Neural progenitor cell (in vitro differentiated cells): ENCODE data around the gene BACE2. TPM values are rescaled to one million over a fixed set of nuclear protein-coding genes. Genes with fewer than 3 reads are reported as not detected.

ENCODE experiments used
- DNase-seq: peaks from one replicate; pipeline ENCODE4 v3.0.0-alpha.2; 2016; ENCODE audit warnings: low spot score
- H2AFZ ChIP-seq: fragments of 200-600 bp; sonication (generic); replicated peaks from 2 replicates; pipeline ENCODE4 v1.6.1; 2016; ENCODE audit warnings: antibody characterized with exemption
- H3F3A ChIP-seq: fragments of 200-600 bp; sonication (generic); 2 replicates; pipeline ENCODE4 v1.6.1; 2016; ENCODE audit warnings: antibody characterized with exemption, low read depth
- H3K27ac ChIP-seq: fragments of 200-600 bp; sonication (generic); 2 replicates; pipeline ENCODE4 v1.5.1; 2016; ENCODE audit warnings: mild to moderate bottlenecking
- H3K27me3 ChIP-seq: fragments of 200-600 bp; sonication (generic); 2 replicates; pipeline ENCODE4 v1.6.1; 2016; ENCODE audit warnings: mild to moderate bottlenecking, moderate library complexity
- H3K36me3 ChIP-seq: fragments of 200-600 bp; sonication (generic); 2 replicates; pipeline ENCODE4 v1.5.1; 2016
- H3K4me1 ChIP-seq: fragments of 200-600 bp; sonication (generic); 2 replicates; pipeline ENCODE4 v1.6.1; 2016; ENCODE audit warnings: mixed run types
- H3K4me2 ChIP-seq: fragments of 200-600 bp; sonication (generic); 2 replicates; pipeline ENCODE4 v1.6.1; 2016
- H3K4me3 ChIP-seq: fragments of 200-600 bp; sonication (generic); 2 replicates; pipeline ENCODE4 v1.5.1; 2016
- H3K79me2 ChIP-seq: fragments of 200-600 bp; sonication (generic); 2 replicates; pipeline ENCODE4 v1.6.1; 2016; ENCODE audit warnings: low read depth
- H3K9ac ChIP-seq: fragments of 200-600 bp; sonication (generic); 2 replicates; pipeline ENCODE4 v1.6.1; 2016
- H3K9me3 ChIP-seq: fragments of 200-600 bp; sonication (generic); 2 replicates; pipeline ENCODE4 v1.5.1; 2016; ENCODE audit warnings: low read depth
- H4K20me1 ChIP-seq: fragments of 200-600 bp; sonication (generic); 2 replicates; pipeline ENCODE4 v1.6.1; 2016; ENCODE audit warnings: low read depth
- H3K27ac Mint-ChIP-seq: 3 replicates; pipeline ENCODE4 v1.8.0; 2021; ENCODE audit warnings: mixed read lengths
- H3K27me3 Mint-ChIP-seq: 2 replicates; pipeline ENCODE4 v1.8.0; 2022; ENCODE audit warnings: low read depth, mild to moderate bottlenecking, inconsistent platforms, moderate library complexity, mixed read lengths; ENCODE audit not compliant: insufficient read depth
- H3K36me3 Mint-ChIP-seq: 3 replicates; pipeline ENCODE4 v1.8.0; 2021; ENCODE audit warnings: mixed read lengths
- H3K4me1 Mint-ChIP-seq: 3 replicates; pipeline ENCODE4 v1.8.0; 2021; ENCODE audit warnings: mixed read lengths
- H3K4me3 Mint-ChIP-seq: 3 replicates; pipeline ENCODE4 v1.8.0; 2021; ENCODE audit warnings: mild to moderate bottlenecking, moderate library complexity, mixed read lengths
- H3K9me3 Mint-ChIP-seq: 3 replicates; pipeline ENCODE4 v1.8.0; 2020; ENCODE audit warnings: mixed read lengths
- CTCF ChIP-seq: fragments of 200-600 bp; sonication (generic); IDR thresholded peaks from 2 replicates; pipeline ENCODE4 v1.5.1; 2017; ENCODE audit warnings: antibody characterized with exemption, mild to moderate bottlenecking
- EZH2 ChIP-seq: fragments of 200-600 bp; sonication (generic); IDR thresholded peaks from 2 replicates; pipeline ENCODE4 v1.6.1; 2017; ENCODE audit warnings: antibody characterized with exemption, mild to moderate bottlenecking, moderate library complexity
- EZH2phosphoT487 ChIP-seq: fragments of 200-600 bp; sonication (generic); IDR thresholded peaks from 2 replicates; pipeline ENCODE4 v1.6.1; 2017; ENCODE audit warnings: antibody characterized with exemption
- total RNA-seq: library from RNA; depleted of rRNA; stranded (reverse); fragments of >200 nt; gene quantifications from 2 replicates; pipeline ENCODE4 v1.2.3, GENCODE V29; 2015; ENCODE audit warnings: low replicate concordance

BACE2 gene
- total RNA-seq, 1 donor from 2014 or later: 0.15 TPM

- H3K36me3 Mint-ChIP-seq: no peaks in the 10 kb centered on the region
- TF ChIP-seq EZH2phosphoT487: no peak
- TF ChIP-seq EZH2: no peak
- no peak for TF ChIP-seq CTCF
- no peaks in the 10 kb centered on the region for H3K36me3 ChIP-seq
- no peaks in the 10 kb centered on the region for H3K9me3 ChIP-seq
- no peak overlapping the region for H3K4me3 Mint-ChIP-seq
- H3K27ac ChIP-seq: no peak overlapping the region
- no peak overlapping the region for H3K9ac ChIP-seq
- H3K9me3 Mint-ChIP-seq: no peaks in the 10 kb centered on the region
- H2AFZ ChIP-seq: no peak overlapping the region
- H3K27me3 Mint-ChIP-seq: peaks cover 2% of the 10 kb centered on the region
- H3F3A ChIP-seq: peaks cover 15% of the 10 kb centered on the region
- H3K27ac Mint-ChIP-seq: no peak overlapping the region
- H3K4me1 ChIP-seq: peaks cover 12% of the 10 kb centered on the region
- no peaks in the 10 kb centered on the region for H3K79me2 ChIP-seq
- no peak overlapping the region for H3K4me3 ChIP-seq
- no peak overlapping the region for H3K4me2 ChIP-seq
- no peaks in the 10 kb centered on the region for H3K27me3 ChIP-seq
- peaks cover 17% of the 10 kb centered on the region for H3K4me1 Mint-ChIP-seq
- no peaks in the 10 kb centered on the region for H4K20me1 ChIP-seq
- DNase-seq: peak; percentile 18
Measured at GRCh38 chr21:41210426-41211059, 42.6 kb downstream of the BACE2 start.

GRCh38 chr21:41211060-41211805 is 43.3 kb downstream of the BACE2 start:
- H3K27me3 ChIP-seq: no peaks in the 10 kb centered on the region
- no peaks in the 10 kb centered on the region for H3K36me3 ChIP-seq
- Mint-ChIP-seq H3K4me3 (no peak overlapping the region), H3K4me1 (peaks cover 17% of the 10 kb centered on the region), H3K27ac (no peak overlapping the region), H3K36me3 (no peaks in the 10 kb centered on the region), H3K9me3 (no peaks in the 10 kb centered on the region), H3K27me3 (peaks cover 2% of the 10 kb centered on the region)
- DNase-seq: no peak
- H3K4me2 ChIP-seq: no peak overlapping the region
- H4K20me1 ChIP-seq: no peaks in the 10 kb centered on the region
- H3K9ac ChIP-seq: no peak overlapping the region
- peaks cover 12% of the 10 kb centered on the region for H3K4me1 ChIP-seq
- TF ChIP-seq EZH2phosphoT487 (no peak), CTCF (no peak), EZH2 (no peak)
- H3K27ac ChIP-seq: no peak overlapping the region
- H3F3A ChIP-seq: peaks cover 15% of the 10 kb centered on the region
- no peaks in the 10 kb centered on the region for H3K9me3 ChIP-seq
- H2AFZ ChIP-seq: no peak overlapping the region
- no peaks in the 10 kb centered on the region for H3K79me2 ChIP-seq
- no peak overlapping the region for H3K4me3 ChIP-seq

GRCh38 chr21:41213021-41213420 is 45.1 kb downstream of the BACE2 start:
- Histone ChIP-seq H3K9ac (no peak overlapping the region), H3K9me3 (no peaks in the 10 kb centered on the region), H4K20me1 (no peaks in the 10 kb centered on the region), H3F3A (peaks cover 15% of the 10 kb centered on the region), H3K27ac (peak overlapping the region; percentile 11), H3K4me1 (peaks cover 16% of the 10 kb centered on the region), H3K79me2 (no peaks in the 10 kb centered on the region), H3K27me3 (no peaks in the 10 kb centered on the region), H2AFZ (no peak overlapping the region), H3K4me3 (peak overlapping the region; percentile 1), H3K36me3 (no peaks in the 10 kb centered on the region), H3K4me2 (peak overlapping the region; percentile 52)
- peak; percentile 61 for DNase-seq
- Mint-ChIP-seq H3K27me3 (peaks cover 2% of the 10 kb centered on the region), H3K9me3 (no peaks in the 10 kb centered on the region), H3K4me3 (no peak overlapping the region), H3K36me3 (no peaks in the 10 kb centered on the region), H3K27ac (no peak overlapping the region), H3K4me1 (peaks cover 24% of the 10 kb centered on the region)
- no peak for TF ChIP-seq CTCF
- no peak for TF ChIP-seq EZH2phosphoT487
- no peak for TF ChIP-seq EZH2
